ENCODE measurements around the gene IFT80.

IFT80 gene

DNA sequence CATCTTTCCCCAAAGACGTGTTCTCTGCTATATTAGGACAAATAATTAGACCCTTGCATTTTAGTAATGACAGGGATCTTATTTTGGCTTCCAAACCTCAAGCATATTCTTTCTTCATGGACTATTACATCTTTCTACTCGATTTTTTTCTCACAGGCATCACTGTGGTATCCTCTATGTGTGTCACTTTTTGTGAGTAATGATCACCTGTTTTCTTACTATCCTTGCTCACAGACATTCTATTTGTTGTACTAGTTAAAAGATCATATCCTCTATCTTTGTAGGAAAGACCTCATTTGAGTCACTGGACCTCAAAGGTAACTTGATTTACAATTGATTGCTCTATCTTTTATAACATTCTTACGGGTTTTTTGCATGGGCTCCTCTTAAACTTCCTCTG lies 167.0 kb downstream of the IFT80 start:
- TF ChIP-seq, protein P1, sequence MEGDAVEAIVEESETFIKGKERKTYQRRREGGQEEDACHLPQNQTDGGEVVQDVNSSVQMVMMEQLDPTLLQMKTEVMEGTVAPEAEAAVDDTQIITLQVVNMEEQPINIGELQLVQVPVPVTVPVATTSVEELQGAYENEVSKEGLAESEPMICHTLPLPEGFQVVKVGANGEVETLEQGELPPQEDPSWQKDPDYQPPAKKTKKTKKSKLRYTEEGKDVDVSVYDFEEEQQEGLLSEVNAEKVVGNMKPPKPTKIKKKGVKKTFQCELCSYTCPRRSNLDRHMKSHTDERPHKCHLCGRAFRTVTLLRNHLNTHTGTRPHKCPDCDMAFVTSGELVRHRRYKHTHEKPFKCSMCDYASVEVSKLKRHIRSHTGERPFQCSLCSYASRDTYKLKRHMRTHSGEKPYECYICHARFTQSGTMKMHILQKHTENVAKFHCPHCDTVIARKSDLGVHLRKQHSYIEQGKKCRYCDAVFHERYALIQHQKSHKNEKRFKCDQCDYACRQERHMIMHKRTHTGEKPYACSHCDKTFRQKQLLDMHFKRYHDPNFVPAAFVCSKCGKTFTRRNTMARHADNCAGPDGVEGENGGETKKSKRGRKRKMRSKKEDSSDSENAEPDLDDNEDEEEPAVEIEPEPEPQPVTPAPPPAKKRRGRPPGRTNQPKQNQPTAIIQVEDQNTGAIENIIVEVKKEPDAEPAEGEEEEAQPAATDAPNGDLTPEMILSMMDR (IDR thresholded peaks at IDR 0.05; ENCODE audit: unreplicated experiment in 3 of 3), result no peak
- Mint-ChIP-seq H3K4me1 (no peaks in the 10 kb centered on the region), H3K36me3 (ENCODE audit: low read depth) (no peaks in the 10 kb centered on the region), H3K27me3 (ENCODE audit: low read depth) (peaks cover 55% of the 10 kb centered on the region), H3K9me3 (no peaks in the 10 kb centered on the region), H3K27ac (no peak overlapping the region), H3K4me3 (no peak overlapping the region)

DNA sequence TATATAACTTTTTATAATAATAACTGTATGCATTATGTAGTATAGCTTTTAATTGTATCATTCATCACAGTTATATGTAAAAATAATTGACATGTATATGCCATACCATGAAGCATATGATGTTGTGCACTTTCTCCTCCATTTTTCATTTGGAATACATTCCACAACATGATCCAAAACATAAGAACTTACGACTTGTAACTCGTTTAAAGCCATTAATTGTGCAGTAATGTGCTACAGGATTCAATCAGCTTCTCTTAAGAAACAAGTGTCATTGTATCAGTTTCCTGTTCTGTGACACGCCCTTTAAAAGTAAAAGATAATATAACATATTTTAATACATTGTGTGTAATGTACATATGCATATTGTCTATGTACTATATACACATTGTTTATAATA lies 171.6 kb downstream of the IFT80 start:
- H3K4me1 Mint-ChIP-seq, result peaks cover 13% of the 10 kb centered on the region
- peaks cover 91% of the 10 kb centered on the region for H3K27me3 Mint-ChIP-seq (ENCODE audit: low read depth)
- H3K27ac Mint-ChIP-seq, result no peak overlapping the region
- H3K36me3 Mint-ChIP-seq (ENCODE audit: low read depth), result no peaks in the 10 kb centered on the region
- H3K4me3 Mint-ChIP-seq, result peak overlapping the region in 2 of 3 experiments; percentile 37 to 51
- no peaks in the 10 kb centered on the region for H3K9me3 Mint-ChIP-seq
- TF ChIP-seq, protein P1 (IDR thresholded peaks at IDR 0.05; ENCODE audit: unreplicated experiment in 3 of 3), result no peak

DNA sequence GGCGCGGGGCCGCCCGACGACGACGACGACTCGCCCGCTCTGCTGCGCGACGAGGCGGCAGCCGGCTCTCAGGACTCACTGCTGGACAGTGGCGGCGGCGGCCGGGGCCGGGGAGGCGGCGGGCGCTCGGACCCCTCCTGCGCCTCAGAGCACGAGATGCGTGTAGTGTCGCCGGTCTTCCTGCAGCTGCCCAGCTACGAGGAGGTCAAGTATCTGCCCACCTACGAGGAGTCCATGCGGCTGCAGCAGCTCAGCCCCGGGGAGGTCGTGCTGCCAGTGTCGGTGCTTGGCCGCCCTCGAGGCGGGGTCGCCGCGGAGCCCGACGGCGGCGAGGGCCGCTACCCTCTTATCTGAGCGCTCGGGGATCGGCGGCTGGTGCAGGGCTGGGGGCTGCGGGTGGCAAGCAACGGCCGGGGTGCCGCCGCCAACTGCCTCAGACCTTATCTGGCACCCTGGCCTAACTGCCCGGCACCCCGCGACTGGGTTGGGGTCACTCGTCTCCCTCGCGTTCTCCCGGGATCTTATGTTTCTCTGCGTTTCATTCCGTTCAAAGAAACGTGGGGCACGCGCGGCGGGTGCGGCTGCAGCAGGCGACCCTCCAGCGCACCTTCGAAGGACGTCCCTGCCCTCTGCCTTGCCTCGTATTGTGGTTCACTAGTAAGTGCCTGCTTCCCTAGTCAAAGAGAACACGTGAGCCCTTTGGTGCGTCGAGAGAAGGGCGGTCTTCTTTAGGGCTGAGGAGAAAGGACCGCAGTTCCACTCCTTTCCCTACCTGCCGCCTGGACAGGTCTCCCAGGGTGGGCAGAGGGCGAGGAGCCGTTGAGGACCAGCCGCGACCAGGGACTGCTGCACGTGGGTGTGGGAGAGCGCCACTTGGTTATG lies 172.8 kb downstream of the IFT80 start:
- peaks cover 91% of the 10 kb centered on the region for H3K27me3 Mint-ChIP-seq (ENCODE audit: low read depth)
- H3K36me3 Mint-ChIP-seq (ENCODE audit: low read depth), result no peaks in the 10 kb centered on the region
- peak overlapping the region; percentile 80 to 90 (median 87) for H3K4me3 Mint-ChIP-seq
- no peaks in the 10 kb centered on the region for H3K9me3 Mint-ChIP-seq
- H3K27ac Mint-ChIP-seq, result no peak overlapping the region
- H3K4me1 Mint-ChIP-seq, result peaks cover 13% of the 10 kb centered on the region
- TF ChIP-seq, protein P1 (IDR thresholded peaks at IDR 0.05; ENCODE audit: unreplicated experiment in 3 of 3), result no peak

DNA sequence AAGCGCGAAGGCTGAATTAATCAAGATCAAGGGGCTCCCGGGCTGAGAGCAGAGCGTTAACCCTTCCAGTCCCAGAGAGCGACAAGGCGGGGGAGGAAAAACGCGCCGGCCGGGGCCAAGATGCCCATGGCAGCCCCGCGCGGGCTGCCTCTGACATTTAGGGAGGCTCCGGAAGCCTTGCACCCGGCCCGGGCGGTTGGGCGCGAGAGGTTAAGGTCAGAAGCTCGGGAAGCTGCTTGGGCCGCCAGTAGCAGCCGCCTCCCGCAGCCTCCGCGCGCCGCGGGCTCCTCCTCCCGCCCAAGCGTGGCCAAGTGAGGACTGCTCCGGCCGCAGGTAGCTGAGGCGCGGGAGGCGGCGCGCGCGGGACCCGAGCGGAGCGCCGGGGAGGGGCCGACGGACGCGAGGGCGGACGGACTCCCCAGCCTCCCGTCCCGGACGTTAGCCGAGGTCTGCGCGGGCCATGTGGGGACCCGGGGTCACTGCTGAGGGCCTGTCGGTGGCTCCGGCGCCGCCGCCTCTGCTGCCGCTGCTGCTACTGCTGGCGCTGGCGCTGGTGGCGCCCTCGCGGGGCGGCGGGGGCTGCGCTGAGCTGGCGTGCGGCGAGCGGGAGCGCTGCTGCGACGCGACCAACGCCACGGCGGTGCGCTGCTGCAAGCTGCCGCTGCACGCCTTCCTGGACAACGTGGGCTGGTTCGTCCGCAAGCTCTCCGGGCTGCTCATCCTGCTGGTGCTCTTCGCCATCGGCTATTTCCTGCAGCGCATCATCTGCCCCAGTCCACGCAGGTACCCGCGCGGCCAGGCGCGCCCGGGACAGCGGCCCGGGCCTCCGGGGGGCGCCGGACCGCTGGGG lies 173.6 kb downstream of the IFT80 start, which contains the start of gene C3orf80:
TSS of gene C3orf80 (plus strand) at position 247 of the 850 bp plus-strand sequence. CDS start at position 461, 214 bp downstream.
- Mint-ChIP-seq H3K4me3 (peak within 1 kb of the TSS; percentile 87 to 90 (median 89)), H3K27me3 (ENCODE audit: low read depth) (peaks cover 93% of the 10 kb centered on the region), H3K9me3 (no peaks in the 10 kb centered on the region), H3K4me1 (peaks cover 13% of the 10 kb centered on the region), H3K36me3 (ENCODE audit: low read depth) (no peaks in the 10 kb centered on the region), H3K27ac (no peak within 1 kb of the TSS)
- TF ChIP-seq, protein P1 (IDR thresholded peaks at IDR 0.05; ENCODE audit: unreplicated experiment in 3 of 3), result peak in 1 of 3 experiments; percentile 14

DNA sequence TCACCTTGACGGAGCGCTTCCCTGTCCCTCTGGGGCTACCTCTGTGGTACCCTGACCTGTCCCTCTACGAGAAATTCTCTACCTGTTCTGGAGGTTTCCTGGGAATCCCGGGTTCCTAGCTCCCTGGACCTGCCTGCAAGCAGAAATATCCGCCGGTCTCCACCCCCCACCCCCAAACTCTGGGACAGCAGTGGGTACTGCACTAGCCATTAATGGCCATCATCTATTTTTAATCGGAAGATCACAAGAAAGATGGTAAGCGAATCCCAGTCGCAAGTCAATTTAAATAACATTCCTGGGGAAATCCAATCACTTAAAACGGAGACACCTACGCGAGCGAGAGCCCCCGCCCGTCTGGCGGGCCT lies 174.2 kb downstream of the IFT80 start:
- TF ChIP-seq, protein P1 (IDR thresholded peaks at IDR 0.05; ENCODE audit: unreplicated experiment in 3 of 3), result no peak
- no peak overlapping the region for H3K27ac Mint-ChIP-seq
- H3K4me3 Mint-ChIP-seq, result peak overlapping the region; percentile 85 to 89 (median 89)
- H3K4me1 Mint-ChIP-seq, result peaks cover 13% of the 10 kb centered on the region
- no peaks in the 10 kb centered on the region for H3K36me3 Mint-ChIP-seq (ENCODE audit: low read depth)
- no peaks in the 10 kb centered on the region for H3K9me3 Mint-ChIP-seq
- H3K27me3 Mint-ChIP-seq (ENCODE audit: low read depth), result peaks cover 92% of the 10 kb centered on the region
